Nephron progenitor cell (in vitro differentiated cells): ENCODE data around the gene VGLL4.

Experiments
- DNase-seq: peaks from one replicate; pipeline ENCODE4 v3.0.0; 2021
- H3K27ac Mint-ChIP-seq: 2 replicates; pipeline ENCODE4 v1.8.0; 2021; ENCODE audit warnings: mild to moderate bottlenecking, moderate library complexity, mixed read lengths
- H3K27me3 Mint-ChIP-seq: 2 replicates; pipeline ENCODE4 v1.8.0; 2021; ENCODE audit warnings: mild to moderate bottlenecking, low read depth, mixed read lengths; ENCODE audit not compliant: poor library complexity
- H3K36me3 Mint-ChIP-seq: 2 replicates; pipeline ENCODE4 v1.8.0; 2021; ENCODE audit warnings: low read depth, mixed read lengths
- H3K4me1 Mint-ChIP-seq: 2 replicates; pipeline ENCODE4 v1.8.0; 2021; ENCODE audit warnings: mixed read lengths
- H3K4me3 Mint-ChIP-seq: 2 replicates; pipeline ENCODE4 v1.8.0; 2021; ENCODE audit warnings: mild to moderate bottlenecking, moderate library complexity, mixed read lengths
- H3K9me3 Mint-ChIP-seq: 2 replicates; pipeline ENCODE4 v1.8.0; 2021; ENCODE audit warnings: mild to moderate bottlenecking, moderate library complexity, mixed read lengths
- TF ChIP-seq, protein P1 (sequence below): fragments of 200-600 bp; sonication (generic); IDR thresholded peaks from 2 replicates; pipeline ENCODE4 v1.5.0; 2021; ENCODE audit warnings: antibody characterized with exemption

The VGLL4 gene

DNA sequence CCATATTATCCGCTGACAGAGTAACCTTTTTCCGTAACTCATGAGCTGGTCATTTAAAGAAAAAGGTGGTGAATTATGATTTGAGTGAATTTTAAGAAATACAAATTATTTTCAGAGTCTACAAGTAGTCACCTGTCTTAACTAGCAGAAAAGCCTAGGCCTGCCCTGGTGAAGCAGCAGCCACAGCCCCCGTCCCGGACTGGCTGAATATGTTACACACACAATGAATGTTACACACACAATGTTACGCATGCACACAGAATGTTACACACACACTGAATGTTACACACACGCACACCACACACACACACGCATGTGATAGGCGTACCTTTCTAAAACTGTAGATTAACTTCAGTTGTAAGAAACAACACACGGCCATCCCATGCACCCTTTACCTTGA is 77.8 kb downstream of the VGLL4 start:
- H3K36me3 Mint-ChIP-seq = peaks cover 56% of the 10 kb centered on the region
- peak overlapping the region; percentile 83 for H3K27ac Mint-ChIP-seq
- peaks cover 62% of the 10 kb centered on the region for H3K4me1 Mint-ChIP-seq
- no peak overlapping the region for H3K4me3 Mint-ChIP-seq
- no peaks in the 10 kb centered on the region for H3K9me3 Mint-ChIP-seq
- DNase-seq = no peak
- H3K27me3 Mint-ChIP-seq = no peaks in the 10 kb centered on the region
- TF ChIP-seq, protein P1, sequence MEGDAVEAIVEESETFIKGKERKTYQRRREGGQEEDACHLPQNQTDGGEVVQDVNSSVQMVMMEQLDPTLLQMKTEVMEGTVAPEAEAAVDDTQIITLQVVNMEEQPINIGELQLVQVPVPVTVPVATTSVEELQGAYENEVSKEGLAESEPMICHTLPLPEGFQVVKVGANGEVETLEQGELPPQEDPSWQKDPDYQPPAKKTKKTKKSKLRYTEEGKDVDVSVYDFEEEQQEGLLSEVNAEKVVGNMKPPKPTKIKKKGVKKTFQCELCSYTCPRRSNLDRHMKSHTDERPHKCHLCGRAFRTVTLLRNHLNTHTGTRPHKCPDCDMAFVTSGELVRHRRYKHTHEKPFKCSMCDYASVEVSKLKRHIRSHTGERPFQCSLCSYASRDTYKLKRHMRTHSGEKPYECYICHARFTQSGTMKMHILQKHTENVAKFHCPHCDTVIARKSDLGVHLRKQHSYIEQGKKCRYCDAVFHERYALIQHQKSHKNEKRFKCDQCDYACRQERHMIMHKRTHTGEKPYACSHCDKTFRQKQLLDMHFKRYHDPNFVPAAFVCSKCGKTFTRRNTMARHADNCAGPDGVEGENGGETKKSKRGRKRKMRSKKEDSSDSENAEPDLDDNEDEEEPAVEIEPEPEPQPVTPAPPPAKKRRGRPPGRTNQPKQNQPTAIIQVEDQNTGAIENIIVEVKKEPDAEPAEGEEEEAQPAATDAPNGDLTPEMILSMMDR = no peak

DNA sequence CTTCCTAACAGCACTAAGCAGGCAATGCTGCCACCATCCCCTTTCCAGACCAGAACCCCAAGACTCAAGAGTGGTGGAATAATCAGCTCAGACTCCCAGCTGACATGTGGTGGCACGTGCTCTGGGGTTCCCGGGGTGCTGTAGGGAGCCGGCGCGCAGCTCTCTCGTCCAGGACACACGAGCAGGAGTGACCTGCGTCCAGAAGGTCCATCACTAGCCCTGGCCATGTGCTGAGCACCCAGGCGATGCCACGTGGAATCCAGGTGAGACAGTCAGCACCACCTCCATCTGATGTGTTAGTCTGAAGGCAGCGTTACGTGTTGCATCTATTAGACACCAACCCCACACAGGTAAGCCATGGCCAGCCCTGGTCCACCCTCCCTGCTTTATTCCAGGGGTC is 78.2 kb downstream of the VGLL4 start:
- TF ChIP-seq, protein P1 = no peak
- Mint-ChIP-seq H3K27ac (peak overlapping the region; percentile 86), H3K9me3 (no peaks in the 10 kb centered on the region), H3K4me1 (peaks cover 62% of the 10 kb centered on the region), H3K4me3 (no peak overlapping the region), H3K36me3 (peaks cover 56% of the 10 kb centered on the region), H3K27me3 (no peaks in the 10 kb centered on the region)
- no peak for DNase-seq

- TF ChIP-seq, protein P1 = no peak
- Mint-ChIP-seq H3K4me3 (no peak overlapping the region), H3K36me3 (peaks cover 56% of the 10 kb centered on the region), H3K4me1 (peaks cover 62% of the 10 kb centered on the region), H3K27me3 (no peaks in the 10 kb centered on the region), H3K27ac (peak overlapping the region; percentile 86), H3K9me3 (no peaks in the 10 kb centered on the region)
- DNase-seq = no peak
Measured at GRCh38 chr3:11565072-11565471, 78.6 kb downstream of the VGLL4 start.

DNA sequence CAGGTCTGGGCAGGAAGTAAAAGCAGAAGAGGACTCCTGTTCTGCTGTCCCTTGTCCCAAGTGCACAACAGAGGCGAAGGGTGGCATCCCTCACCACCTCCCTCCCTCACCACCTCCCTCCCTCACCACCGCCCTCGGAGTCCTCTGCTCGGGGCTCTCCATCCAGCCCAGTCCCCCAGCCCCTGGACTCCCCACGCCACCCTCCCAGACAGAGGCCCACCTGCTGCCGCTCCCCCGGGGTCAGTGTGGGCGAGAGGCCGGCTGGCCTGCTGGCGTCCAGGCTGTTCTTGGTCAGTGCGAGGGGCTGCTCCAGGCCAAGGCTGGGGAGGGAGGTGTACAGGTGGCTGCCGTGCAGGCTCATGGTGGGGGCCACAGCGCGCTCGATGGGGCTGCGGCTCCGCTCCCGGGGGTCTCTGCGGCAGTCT is 79.1 kb downstream of the VGLL4 start:
- Mint-ChIP-seq H3K4me1 (peaks cover 64% of the 10 kb centered on the region), H3K27ac (no peak overlapping the region), H3K36me3 (peaks cover 60% of the 10 kb centered on the region), H3K27me3 (no peaks in the 10 kb centered on the region), H3K4me3 (no peak overlapping the region), H3K9me3 (no peaks in the 10 kb centered on the region)
- TF ChIP-seq, protein P1 = no peak
- no peak for DNase-seq

DNA sequence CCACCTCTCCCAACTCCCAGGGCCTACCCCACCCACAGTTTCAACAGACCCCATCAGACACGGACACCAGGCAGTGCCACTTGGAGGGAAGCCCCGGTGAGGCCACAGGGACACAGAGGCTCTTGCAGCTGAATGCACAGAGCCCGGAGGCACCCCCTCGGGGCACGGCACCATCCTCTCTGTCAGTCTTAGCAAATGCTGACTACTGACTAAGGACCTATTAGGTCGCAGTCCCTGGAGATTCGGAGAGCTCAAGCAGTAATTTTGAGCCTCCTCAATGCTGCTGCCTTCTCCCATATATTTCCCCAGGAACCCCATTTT is 79.9 kb downstream of the VGLL4 start:
- TF ChIP-seq, protein P1 = no peak
- H3K9me3 Mint-ChIP-seq = no peaks in the 10 kb centered on the region
- peak overlapping the region; percentile 93 for H3K27ac Mint-ChIP-seq
- no peak overlapping the region for H3K4me3 Mint-ChIP-seq
- H3K4me1 Mint-ChIP-seq = peaks cover 63% of the 10 kb centered on the region
- DNase-seq = no peak
- H3K36me3 Mint-ChIP-seq = peaks cover 62% of the 10 kb centered on the region
- H3K27me3 Mint-ChIP-seq = no peaks in the 10 kb centered on the region

GRCh38 chr3:11563159-11563864 is 80.4 kb downstream of the VGLL4 start:
- H3K27me3 Mint-ChIP-seq = no peaks in the 10 kb centered on the region
- H3K4me1 Mint-ChIP-seq = peaks cover 68% of the 10 kb centered on the region
- TF ChIP-seq, protein P1 = no peak
- H3K36me3 Mint-ChIP-seq = peaks cover 62% of the 10 kb centered on the region
- peak overlapping the region; percentile 93 for H3K27ac Mint-ChIP-seq
- no peaks in the 10 kb centered on the region for H3K9me3 Mint-ChIP-seq
- no peak overlapping the region for H3K4me3 Mint-ChIP-seq
- no peak for DNase-seq
